Neuronal stem cell (in vitro differentiated cells): ENCODE measurements around the gene ADSS1.
A peak's percentile ranks its signal among the peaks of the same experiment; 100 is the strongest.

Experiments
- DNase-seq: peaks from one replicate; pipeline ENCODE4 v3.0.0-alpha.2; 2013; ENCODE audit warnings: low spot score
- H2AFZ ChIP-seq: one replicate; pipeline ENCODE4 v1.6.1; 2013; ENCODE audit warnings: mild to moderate bottlenecking, low read length, inconsistent platforms
- H2AK5ac ChIP-seq: 2 replicates; pipeline ENCODE4 v1.6.1; 2013; ENCODE audit warnings: low read depth, mild to moderate bottlenecking, inconsistent platforms, low read length, moderate library complexity, mixed read lengths
- H2BK120ac ChIP-seq: 2 replicates; pipeline ENCODE4 v1.6.1; 2013; ENCODE audit warnings: low read depth, mild to moderate bottlenecking, inconsistent platforms, low read length, moderate library complexity, mixed read lengths
- H2BK12ac ChIP-seq: one replicate; pipeline ENCODE4 v1.6.1; 2013; ENCODE audit warnings: low read length, inconsistent platforms
- H2BK15ac ChIP-seq: 2 replicates; pipeline ENCODE4 v1.6.1; 2013; ENCODE audit warnings: mild to moderate bottlenecking, low read length, inconsistent platforms, mixed read lengths
- H2BK5ac ChIP-seq: one replicate; pipeline ENCODE4 v1.6.1; 2013; ENCODE audit warnings: inconsistent platforms, mild to moderate bottlenecking, low read length, moderate library complexity
- H3K14ac ChIP-seq: one replicate; pipeline ENCODE4 v1.6.1; 2013; ENCODE audit warnings: low read length, inconsistent platforms
- H3K18ac ChIP-seq: 2 replicates; pipeline ENCODE4 v1.6.1; 2013; ENCODE audit warnings: low read length, inconsistent platforms
- H3K23ac ChIP-seq: 2 replicates; pipeline ENCODE4 v1.6.1; 2013; ENCODE audit warnings: low read depth, mild to moderate bottlenecking, mixed read lengths, low read length, inconsistent platforms; ENCODE audit not compliant: poor library complexity
- H3K27ac ChIP-seq: replicated peaks from 3 replicates; pipeline ENCODE4 v1.5.1; 2013; ENCODE audit warnings: low read length, inconsistent platforms
- H3K27me3 ChIP-seq, 3 experiments: 2 replicates each; pipeline ENCODE4 v1.6.1; 2013; ENCODE audit warnings: low read length in 3 of 3, mild to moderate bottlenecking in 2 of 3, inconsistent platforms in 1 of 3, low read depth in 1 of 3, mixed read lengths in 1 of 3, moderate library complexity in 1 of 3; ENCODE audit not compliant: control insufficient read depth in 3 of 3, insufficient read depth in 3 of 3
- H3K36me3 ChIP-seq, 2 donors: replicated peaks in 1 of 2; 2 replicates each; pipeline ENCODE4 v1.6.1; 2013; ENCODE audit warnings: low read length in 2 of 2; ENCODE audit not compliant: control insufficient read depth in 2 of 2, insufficient read depth in 2 of 2
- H3K4ac ChIP-seq: 2 replicates; pipeline ENCODE4 v1.6.1; 2013; ENCODE audit warnings: inconsistent platforms, mild to moderate bottlenecking, low read length, moderate library complexity
- H3K4me1 ChIP-seq, 2 donors: 1 replicate in 1 of 2; 2 replicates in 1 of 2; pipeline ENCODE4 v1.6.1; 2013; ENCODE audit warnings: low read length in 2 of 2, low read depth in 1 of 2; ENCODE audit not compliant: control insufficient read depth in 2 of 2, insufficient read depth in 1 of 2
- H3K4me2 ChIP-seq: one replicate; pipeline ENCODE4 v1.6.1; 2013; ENCODE audit warnings: mild to moderate bottlenecking, low read length, inconsistent platforms; ENCODE audit not compliant: insufficient read depth, poor library complexity, severe bottlenecking
- H3K4me3 ChIP-seq, 2 donors: 2 replicates each; pipeline ENCODE4 v1.5.1; 2013; ENCODE audit warnings: low read length in 2 of 2, mild to moderate bottlenecking in 2 of 2, inconsistent platforms in 1 of 2, moderate library complexity in 1 of 2
- H3K79me1 ChIP-seq: one replicate; pipeline ENCODE4 v1.6.1; 2013; ENCODE audit warnings: low read depth, mild to moderate bottlenecking, inconsistent platforms, low read length, moderate library complexity
- H3K9ac ChIP-seq: one replicate; pipeline ENCODE4 v1.6.1; 2013; ENCODE audit warnings: mild to moderate bottlenecking, low read depth, low read length, inconsistent platforms; ENCODE audit not compliant: poor library complexity
- H3K9me3 ChIP-seq, 2 donors: replicated peaks in 1 of 2; 2 replicates each; pipeline versions ENCODE3 to v1.6.1; 2013; ENCODE audit warnings: low read length in 2 of 2, mild to moderate bottlenecking in 2 of 2, inconsistent platforms in 1 of 2, low read depth in 1 of 2, mixed read lengths in 1 of 2, moderate library complexity in 1 of 2; ENCODE audit not compliant: control insufficient read depth in 2 of 2, insufficient read depth in 1 of 2
- H4K8ac ChIP-seq: one replicate; pipeline ENCODE4 v1.6.1; 2013; ENCODE audit warnings: low read depth, mild to moderate bottlenecking, inconsistent platforms, low read length, moderate library complexity
- H4K91ac ChIP-seq: one replicate; pipeline ENCODE4 v1.6.1; 2013; ENCODE audit warnings: low read length, low read depth, mild to moderate bottlenecking, inconsistent platforms; ENCODE audit not compliant: poor library complexity
- WGBS, 2 donors: extraction: QIAGEN DNeasy Blood & Tissue Kit; methylation state at CpG; one replicate each; pipeline ENCODE4 v1.1.7; 2013; ENCODE audit warnings: missing lambda C conversion rate in 2 of 2, mixed read lengths in 1 of 2; ENCODE audit not compliant: insufficient read length in 2 of 2, insufficient replicate concordance in 1 of 2; ENCODE audit errors: extremely low coverage in 2 of 2; 5-methylcytosine and 5-hydroxymethylcytosine counted together

ADSS1 gene

GRCh38 chr14:104721505-104722431 lies 2.3 kb upstream of the ADSS1 start:
- H2BK5ac ChIP-seq, result no peak overlapping the region
- H3K27ac ChIP-seq, result no peak overlapping the region
- H3K36me3 ChIP-seq, result peaks cover 4 to 16% of the 10 kb centered on the region in 2 donors
- no peak for DNase-seq
- no peaks in the 10 kb centered on the region for H3K9me3 ChIP-seq
- H2AK5ac ChIP-seq, result peak overlapping the region; percentile 70
- no peak overlapping the region for H3K4me2 ChIP-seq
- H3K14ac ChIP-seq, result peak overlapping the region; percentile 71
- peak overlapping the region; percentile 85 for H3K23ac ChIP-seq
- H3K79me1 ChIP-seq, result peaks cover 12% of the 10 kb centered on the region
- peak overlapping the region; percentile 58 for H2BK15ac ChIP-seq
- no peak overlapping the region for H3K4me3 ChIP-seq
- H3K27me3 ChIP-seq, result no peaks in the 10 kb centered on the region
- H3K4me1 ChIP-seq, result peaks cover 16 to 17% of the 10 kb centered on the region in 2 donors
- H2AFZ ChIP-seq, result no peak overlapping the region
- H4K91ac ChIP-seq, result no peak overlapping the region
- H2BK12ac ChIP-seq, result no peak overlapping the region
- no CpG with 5 or more reads among the region's 18 CpGs for WGBS, 2 donors
- H3K18ac ChIP-seq, result peak overlapping the region; percentile 76
- no peak overlapping the region for H2BK120ac ChIP-seq
- no peak overlapping the region for H4K8ac ChIP-seq
- peak overlapping the region; percentile 77 for H3K9ac ChIP-seq
- H3K4ac ChIP-seq, result peak overlapping the region; percentile 37

- Histone ChIP-seq H4K8ac (peak overlapping the region; percentile 65), H2BK15ac (peak overlapping the region; percentile 58), H3K9ac (peak overlapping the region; percentile 44), H2AK5ac (peak overlapping the region; percentile 98), H2BK120ac (peak overlapping the region; percentile 28), H3K27me3 (no peaks in the 10 kb centered on the region), H3K18ac (peak overlapping the region; percentile 98), H3K4me2 (peak overlapping the region; percentile 83), H3K23ac (peak overlapping the region; percentile 65), H3K4ac (peak overlapping the region; percentile 10), H3K14ac (peak overlapping the region; percentile 56), H2BK12ac (peak overlapping the region; percentile 41), H3K27ac (no peak overlapping the region), H3K9me3 (no peaks in the 10 kb centered on the region), H2AFZ (peak overlapping the region; percentile 83), H3K79me1 (peaks cover 12% of the 10 kb centered on the region), H3K36me3 (peaks cover 2 to 14% of the 10 kb centered on the region in 2 donors), H2BK5ac (peak overlapping the region; percentile 95), H3K4me3 (peak overlapping the region; percentile 57 to 81), H3K4me1 (peaks cover 16 to 17% of the 10 kb centered on the region in 2 donors), H4K91ac (no peak overlapping the region)
- DNase-seq, result no peak
- WGBS, 2 donors, result no CpG with 5 or more reads among the region's 26 CpGs
These were observed 935 bp upstream of the ADSS1 start for GRCh38 chr14:104722938-104723650.

GRCh38 chr14:104724407-104724980 lies 465 bp downstream of the ADSS1 start:
- DNase-seq, result no peak
- peak overlapping the region; percentile 95 for H3K9ac ChIP-seq
- H4K91ac ChIP-seq, result no peak overlapping the region
- peak overlapping the region; percentile 99 for H3K14ac ChIP-seq
- H3K27ac ChIP-seq, result no peak overlapping the region
- peak overlapping the region; percentile 93 for H3K23ac ChIP-seq
- peak overlapping the region; percentile 57 to 92 for H3K4me3 ChIP-seq
- H3K4ac ChIP-seq, result peak overlapping the region; percentile 4
- H4K8ac ChIP-seq, result peak overlapping the region; percentile 92
- H3K18ac ChIP-seq, result peak overlapping the region; percentile 99
- H2AFZ ChIP-seq, result peak overlapping the region; percentile 88
- no peak overlapping the region for H2BK120ac ChIP-seq
- no peaks in the 10 kb centered on the region for H3K9me3 ChIP-seq
- peaks cover 12% of the 10 kb centered on the region for H3K79me1 ChIP-seq
- no peaks in the 10 kb centered on the region for H3K27me3 ChIP-seq
- H3K4me2 ChIP-seq, result peak overlapping the region; percentile 89
- no CpG with 5 or more reads among the region's 27 CpGs for WGBS, 2 donors
- peak overlapping the region; percentile 11 for H2BK5ac ChIP-seq
- no peak overlapping the region for H2BK12ac ChIP-seq
- peak overlapping the region; percentile 94 for H2BK15ac ChIP-seq
- peak overlapping the region; percentile 100 for H2AK5ac ChIP-seq
- H3K36me3 ChIP-seq, result peaks cover 2 to 6% of the 10 kb centered on the region in 2 donors
- peaks cover 16 to 17% of the 10 kb centered on the region in 2 donors for H3K4me1 ChIP-seq
